NCI-H1436 treated with DMSO at 0.1 percent for 48 hours (cell line): ENCODE results near the gene CC2D2A.
"Not testable (repeated sequence)": the region's sequence is repeated elsewhere in the genome, so short reads cannot be mapped to it uniquely, and the experiment has no call there.

Experiments
- DNase-seq: peaks from one replicate; lab custom pipeline; 2025; lab: John Stamatoyannopoulos, UW

CC2D2A gene

DNA sequence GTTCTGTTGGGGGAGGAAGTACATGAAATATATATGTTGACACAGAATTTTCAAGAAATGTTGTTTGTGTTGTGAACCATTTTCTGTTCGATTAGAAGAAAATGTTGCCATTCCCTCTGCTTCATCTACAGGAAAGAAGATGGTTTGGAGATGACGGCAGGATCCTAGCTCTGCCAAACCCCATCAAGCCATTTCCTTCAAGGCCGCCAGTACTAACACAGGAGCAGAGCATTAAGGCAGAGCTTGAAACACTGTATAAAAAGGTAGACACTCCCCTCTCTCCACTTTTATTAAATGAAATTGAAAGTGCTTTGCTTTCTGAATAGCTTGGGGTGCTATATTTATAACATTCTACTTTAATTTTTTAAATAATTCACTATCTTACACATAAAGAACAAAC lies 46.8 kb downstream of the CC2D2A start:
- no peak for DNase-seq

DNA sequence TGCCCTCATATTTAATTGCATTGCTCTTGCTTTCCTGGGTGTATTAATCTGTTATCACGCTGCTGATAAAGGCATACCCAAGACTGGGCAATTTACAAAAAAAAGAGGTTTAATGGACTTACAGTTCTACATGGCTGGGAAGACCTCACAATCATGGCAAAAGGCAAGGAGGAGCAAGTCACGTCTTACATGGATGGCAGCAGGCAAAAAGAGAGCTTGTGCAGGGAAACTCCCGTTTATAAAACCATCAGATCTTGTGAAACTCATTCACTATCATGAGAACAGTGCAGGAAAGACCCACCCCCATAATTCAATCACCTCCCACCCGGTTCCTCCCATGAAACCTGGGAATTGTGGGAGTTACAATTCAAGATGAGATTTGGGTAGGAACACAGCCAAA lies 48.0 kb downstream of the CC2D2A start:
- DNase-seq, result not testable (repeated sequence)

DNA sequence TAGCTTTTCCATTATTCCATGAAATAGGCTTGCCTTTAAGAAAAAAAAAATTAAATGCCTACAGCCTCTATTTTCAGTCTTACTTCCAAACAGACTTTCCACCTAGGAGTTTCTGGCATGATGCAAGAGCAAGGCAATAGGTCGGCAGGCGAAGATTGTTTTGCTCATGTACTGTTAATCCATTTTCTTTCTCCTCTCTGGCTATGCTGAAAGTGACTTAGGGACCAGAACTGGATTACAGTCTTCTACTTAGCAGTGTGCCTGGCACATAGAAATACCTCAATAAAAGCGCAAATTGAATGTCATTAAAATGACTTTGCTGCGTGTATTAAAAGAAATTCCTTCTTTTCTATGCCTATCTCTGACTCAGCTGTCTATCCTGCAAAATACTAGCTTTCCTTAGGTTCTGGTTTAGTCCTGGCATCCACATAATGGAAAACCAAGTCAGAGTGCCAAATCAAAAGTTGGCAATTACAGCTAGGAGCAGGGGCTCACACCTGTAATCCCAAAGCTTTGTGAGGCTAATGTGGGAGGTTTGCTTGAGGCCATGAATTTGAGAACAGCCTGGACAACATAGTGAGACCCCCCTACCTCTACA lies 51.9 kb downstream of the CC2D2A start:
- DNase-seq, result no peak

DNA sequence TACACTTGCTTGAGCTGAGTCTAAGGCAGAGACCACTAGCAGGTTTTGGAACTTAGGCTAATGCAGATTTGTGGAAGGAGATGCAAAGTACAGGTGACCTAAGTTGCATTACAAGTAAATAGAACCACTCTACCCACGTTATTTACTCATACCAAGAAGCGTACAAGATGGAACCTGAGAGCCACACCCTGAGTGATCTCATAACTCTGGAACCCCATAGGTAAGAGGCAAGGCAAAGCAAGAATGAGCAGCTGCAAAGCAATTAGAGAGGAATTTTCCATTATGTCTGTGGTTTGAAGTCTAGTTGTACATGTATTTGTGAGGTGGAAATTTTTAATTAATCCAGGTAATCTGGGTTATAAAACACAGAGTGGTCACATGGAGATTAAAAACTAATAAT lies 55.4 kb downstream of the CC2D2A start:
- no peak for DNase-seq

DNA sequence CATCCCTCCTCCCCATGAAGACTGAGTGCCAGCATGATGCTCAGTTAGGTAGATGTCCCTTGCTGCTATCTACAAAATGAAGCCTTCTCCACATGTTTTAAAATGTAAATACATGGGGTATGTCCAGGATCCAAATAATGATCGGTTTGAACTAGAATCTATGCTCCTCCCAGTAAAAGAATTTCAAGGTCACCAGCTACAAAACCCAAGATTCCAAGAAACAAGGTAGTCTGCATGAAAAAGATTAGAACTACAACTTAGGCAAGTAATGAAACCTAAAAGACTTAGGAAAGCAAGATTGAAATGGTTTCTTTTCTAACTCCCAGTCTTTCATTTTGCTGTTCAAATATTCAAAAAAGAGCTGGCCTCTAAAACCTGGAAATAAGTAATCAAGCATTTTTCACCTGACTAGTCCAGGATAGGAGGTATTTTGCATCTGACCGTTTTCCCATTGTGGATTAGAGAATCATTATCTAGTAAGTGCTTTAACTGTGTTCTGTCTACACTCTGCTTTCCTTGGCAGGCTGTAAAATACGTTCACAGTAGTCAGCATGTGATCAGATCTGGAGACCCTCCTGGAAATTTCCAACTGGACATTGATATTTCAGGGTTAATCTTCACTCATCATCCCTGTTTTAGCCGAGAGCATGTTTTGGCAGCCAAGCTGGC lies 57.4 kb downstream of the CC2D2A start:
- DNase-seq, result no peak

DNA sequence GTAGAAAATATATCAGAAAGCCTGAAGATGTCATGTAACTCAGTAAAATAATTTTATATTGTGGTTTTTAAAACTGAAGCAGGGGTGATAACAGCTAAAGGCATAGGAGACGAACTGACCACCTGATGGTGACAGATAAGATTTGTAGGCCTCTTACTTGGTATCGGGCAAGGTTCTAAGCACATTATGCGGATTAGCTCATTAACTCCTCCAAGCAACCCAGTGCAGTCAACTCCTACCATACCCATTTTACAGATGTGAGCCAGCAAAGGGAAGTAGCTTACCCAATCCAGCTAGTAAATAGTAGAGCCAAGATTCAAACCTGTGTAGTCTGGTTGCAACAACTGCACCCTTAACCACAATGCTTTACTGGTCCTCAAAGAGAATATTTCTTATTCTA lies 62.1 kb downstream of the CC2D2A start:
- DNase-seq, result no peak

DNA sequence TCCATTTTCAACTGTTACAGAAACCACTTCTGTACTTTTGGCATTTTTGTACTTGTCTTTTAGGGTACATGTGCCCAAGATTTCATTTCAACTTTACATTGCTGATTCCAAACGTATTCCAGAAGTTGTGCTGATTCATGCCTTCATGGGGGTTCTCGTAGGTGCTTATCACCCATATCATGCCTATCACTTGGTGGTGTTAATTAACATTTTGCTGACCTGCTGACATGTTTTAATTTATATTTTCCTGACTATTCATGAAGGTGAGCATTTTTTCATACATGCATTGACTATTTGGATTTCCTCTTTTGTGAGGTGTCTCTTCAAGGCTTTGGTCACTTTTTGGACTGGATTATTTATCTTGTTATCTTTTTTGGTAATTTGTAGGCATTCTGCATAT lies 64.1 kb downstream of the CC2D2A start:
- DNase-seq, result no peak

DNA sequence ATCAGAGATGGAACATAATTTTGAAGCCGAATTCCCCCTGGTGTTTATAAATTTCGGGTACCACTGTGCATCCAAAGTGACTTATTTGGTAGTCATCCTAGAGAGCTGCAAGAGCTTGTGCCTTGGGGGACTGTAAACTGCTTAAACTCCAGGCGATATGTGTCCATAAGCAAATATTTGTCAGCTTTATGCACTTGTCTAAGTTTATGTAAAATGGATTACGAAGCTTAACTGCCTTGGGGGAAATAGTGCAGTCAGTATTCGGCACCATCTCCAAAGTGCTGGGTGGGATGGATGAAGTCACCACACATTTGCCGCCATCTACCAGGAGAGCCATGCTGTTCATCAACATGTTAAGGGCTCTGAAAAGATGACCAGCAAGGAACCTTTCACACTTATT lies 65.9 kb downstream of the CC2D2A start:
- no peak for DNase-seq

DNA sequence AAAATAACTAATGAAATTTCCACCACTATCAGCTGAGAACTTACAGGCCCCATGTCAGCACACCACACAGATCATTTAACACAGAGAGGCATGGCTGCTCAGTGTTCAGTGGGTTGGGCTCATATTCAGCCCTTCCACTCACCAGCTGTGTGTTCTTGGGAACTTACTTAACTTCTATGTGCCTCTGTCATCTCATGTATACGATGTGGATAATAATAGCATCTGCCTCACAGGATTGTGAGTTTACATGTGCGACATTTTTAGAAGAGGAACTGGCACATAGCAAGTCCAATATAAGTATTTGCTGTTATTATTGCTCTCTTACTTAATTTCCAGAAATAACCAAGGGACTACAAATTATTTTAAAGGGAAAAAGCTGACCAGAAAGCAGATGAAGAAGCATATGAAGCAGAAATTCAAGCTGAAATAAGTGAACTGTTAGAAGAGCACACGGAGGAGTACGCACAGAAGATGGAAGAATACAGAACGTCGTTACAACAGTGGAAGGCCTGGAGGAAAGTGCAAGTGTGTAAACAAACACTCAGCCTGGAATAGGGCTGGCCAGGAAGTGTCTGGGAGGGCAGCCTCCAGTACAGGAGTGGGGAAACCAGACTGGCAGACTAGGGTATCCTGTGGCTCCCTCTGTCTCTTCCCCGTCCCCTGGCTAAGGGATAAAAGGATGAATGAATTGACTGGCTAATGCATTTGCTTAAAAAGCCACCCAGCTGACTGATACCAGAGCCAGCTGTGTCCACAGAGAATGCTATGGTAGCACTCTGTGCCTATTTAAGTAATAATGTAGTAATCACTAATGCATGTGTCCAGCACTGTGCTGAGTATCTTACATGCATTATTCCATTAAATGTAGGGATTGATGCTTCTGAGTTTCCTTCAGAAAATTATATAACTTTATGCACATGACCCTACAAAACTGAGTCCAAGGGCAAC lies 67.1 kb downstream of the CC2D2A start:
- no peak for DNase-seq

DNA sequence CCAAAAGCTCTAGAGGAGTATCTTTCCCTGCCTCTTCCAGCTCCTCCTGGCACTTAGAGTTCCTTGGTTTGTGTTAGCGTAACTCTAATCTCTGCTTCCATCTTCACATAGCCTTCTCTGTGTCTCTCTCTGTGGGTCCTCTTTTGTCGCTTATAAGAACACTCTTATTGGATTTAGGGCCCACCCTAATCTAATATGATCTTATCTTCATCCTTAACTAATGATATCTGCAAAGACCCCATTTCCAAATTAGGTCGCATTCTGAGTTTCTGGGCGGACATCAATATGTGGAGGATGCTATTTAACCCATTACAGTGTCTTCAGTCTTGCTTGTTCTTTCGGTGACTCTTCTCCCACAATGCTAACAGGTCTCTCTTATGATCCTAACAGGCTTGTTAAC lies 72.3 kb downstream of the CC2D2A start:
- no peak for DNase-seq

DNA sequence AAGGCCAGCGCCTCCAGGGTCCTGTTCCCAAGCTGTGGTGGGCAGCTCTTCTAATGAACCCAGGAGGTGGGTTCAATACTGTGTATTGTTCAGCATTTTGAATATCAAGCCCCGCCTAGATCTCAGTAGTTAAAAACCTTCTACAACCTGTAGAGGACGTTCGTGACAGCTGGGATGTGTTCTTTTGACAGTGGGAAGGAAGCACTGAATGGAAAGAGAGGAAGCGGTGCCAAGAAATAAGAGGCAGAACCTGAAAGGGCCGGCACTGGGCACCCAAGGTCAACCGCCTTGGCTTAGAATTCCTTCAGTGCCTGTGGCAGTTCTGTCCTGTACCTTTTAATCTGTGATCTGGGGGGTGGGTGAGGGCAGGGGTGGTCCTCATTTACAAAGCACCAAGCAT lies 73.1 kb downstream of the CC2D2A start:
- no peak for DNase-seq

DNA sequence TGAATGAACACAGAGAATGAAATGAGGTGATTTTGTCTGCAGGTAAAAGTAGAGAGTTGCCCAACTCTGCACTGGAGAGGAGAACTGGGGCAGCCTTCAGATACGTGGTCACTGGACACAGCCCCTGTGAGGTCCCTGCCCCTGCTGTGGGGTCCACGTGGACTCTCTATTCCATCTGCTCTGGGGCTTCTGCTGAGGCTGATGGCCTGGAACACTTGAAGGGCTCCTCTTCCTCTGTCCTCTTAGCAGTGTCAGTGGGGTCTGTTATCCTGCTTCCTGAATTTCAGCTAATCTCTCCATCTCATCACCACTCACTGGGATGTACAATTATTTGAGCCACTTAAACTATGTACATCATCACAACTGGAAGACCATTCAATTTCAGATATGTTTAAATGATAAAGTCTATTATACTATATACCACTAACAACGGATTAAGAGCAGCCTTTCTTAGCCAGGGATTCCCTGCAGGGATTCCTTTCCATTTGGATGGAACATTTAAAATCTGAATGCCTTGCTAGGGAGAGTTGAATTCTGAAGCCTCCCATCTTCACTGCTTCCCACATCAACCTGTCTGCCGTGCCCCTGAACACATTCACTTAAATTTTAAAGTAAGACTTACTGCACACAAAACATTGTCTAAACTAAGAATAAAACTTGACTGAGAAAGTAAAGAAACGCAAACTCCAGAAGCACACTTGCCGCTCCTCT lies 74.0 kb downstream of the CC2D2A start:
- DNase-seq, result no peak

DNA sequence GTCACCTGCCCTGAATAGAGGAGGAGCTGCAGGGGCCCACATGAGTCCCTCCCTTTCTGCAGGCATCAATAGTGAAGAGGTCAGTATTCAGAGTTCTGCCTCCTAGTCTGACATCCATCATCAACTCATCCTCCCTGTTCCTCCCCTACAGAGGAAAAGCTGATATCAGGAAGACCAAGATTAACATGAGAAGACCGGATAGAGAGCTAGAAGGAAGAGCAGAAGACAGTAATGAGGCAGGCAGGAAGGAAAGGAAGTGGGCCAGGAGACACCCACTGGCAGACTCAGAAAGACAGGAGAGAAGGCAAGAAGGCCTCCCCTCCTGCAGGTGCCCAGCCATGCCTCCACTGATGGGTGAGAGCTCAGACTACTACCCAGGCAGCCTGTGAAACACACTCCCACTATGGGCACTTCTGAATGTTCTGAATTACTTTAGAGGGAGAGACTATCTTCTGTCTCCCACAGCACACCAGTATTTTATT lies 74.6 kb downstream of the CC2D2A start:
- DNase-seq, result no peak

DNA sequence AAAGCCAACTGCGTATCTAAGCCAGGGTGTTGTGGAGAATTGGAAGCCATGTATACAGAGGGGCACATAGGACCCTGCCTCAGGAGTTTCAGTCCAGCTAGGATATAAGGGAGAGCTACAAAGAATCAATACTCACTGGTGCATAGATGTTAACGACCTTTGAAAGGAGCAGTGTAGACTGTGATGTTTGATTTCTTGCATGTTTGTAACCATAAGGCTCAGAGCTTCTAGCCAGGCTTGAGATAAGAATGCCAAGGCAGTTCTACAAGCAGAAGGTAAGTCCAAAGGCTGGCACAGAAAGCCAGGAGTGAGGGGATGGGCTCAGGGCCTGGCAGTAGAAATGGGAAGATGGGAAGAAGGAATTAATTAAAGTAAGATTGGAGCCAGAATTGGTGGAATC lies 75.7 kb downstream of the CC2D2A start:
- DNase-seq, result no peak

DNA sequence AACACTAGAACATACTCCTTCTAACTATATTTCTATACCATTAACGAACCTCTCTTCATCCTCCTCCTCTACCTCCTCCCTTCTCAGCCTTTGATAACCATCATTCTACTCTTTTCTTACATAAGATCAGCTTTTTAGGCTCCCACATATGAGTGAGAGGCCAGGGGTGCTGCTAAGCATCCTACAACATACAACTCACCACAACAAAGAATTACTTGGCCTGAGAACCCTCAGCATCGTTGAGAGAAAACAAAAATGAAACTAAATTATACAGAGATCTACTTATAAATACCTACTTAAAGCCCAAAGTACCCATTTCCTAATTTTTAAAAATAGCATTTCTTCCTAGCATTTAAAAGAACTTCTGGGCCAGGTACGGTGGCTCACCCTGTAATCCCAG lies 77.7 kb downstream of the CC2D2A start:
- no peak for DNase-seq

DNA sequence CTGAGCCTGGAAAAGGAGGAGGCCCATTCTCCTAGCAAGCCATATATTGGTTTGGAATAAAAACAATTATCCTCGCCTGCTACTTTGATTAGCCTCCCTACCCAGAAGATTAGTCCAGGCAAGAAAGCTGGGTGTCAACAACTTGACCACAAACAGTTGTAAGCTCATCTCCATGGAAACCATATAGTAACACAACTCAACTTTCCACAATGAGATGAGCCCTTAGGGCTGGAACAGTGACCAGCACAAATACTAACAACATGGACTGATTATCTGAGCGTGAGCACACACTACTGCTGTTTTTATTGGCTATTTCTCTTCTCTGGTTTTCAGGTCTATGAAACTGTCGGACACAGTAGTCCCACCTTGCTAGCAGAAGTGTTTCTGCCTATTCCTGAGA lies 80.8 kb downstream of the CC2D2A start:
- DNase-seq, result no peak

DNA sequence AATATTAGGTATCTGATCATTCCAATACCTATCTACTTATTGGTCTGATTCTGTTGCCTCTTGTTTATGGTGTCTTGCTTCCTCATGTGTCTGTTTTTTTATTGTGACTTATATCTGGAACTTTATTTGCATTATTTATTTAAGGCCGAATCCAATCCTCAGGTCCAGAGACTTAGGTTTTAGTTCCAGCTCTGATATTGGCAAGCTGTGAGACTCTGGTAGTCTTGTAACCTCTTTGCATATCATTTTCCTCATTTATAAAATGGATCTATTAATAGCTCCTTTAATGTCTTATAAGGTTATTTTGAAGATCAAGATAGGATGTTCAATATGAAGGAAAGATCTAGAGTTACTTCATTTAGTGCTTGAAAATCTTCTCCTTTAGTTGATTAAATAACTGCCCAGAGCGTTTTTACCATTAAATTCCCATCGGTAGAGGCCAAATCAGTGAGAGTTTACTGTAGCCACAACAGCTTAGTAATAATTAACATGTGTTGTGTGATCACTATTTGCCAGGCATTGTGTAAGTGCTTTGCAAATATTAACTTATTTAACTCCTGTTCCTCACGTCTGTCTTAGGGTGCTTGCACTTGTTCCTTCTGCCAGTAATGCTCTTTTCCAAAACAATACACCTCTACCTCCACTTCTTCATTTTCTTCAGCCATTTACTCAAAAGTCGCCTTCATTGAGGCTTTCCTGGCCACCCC lies 82.2 kb downstream of the CC2D2A start:
- DNase-seq, result no peak

DNA sequence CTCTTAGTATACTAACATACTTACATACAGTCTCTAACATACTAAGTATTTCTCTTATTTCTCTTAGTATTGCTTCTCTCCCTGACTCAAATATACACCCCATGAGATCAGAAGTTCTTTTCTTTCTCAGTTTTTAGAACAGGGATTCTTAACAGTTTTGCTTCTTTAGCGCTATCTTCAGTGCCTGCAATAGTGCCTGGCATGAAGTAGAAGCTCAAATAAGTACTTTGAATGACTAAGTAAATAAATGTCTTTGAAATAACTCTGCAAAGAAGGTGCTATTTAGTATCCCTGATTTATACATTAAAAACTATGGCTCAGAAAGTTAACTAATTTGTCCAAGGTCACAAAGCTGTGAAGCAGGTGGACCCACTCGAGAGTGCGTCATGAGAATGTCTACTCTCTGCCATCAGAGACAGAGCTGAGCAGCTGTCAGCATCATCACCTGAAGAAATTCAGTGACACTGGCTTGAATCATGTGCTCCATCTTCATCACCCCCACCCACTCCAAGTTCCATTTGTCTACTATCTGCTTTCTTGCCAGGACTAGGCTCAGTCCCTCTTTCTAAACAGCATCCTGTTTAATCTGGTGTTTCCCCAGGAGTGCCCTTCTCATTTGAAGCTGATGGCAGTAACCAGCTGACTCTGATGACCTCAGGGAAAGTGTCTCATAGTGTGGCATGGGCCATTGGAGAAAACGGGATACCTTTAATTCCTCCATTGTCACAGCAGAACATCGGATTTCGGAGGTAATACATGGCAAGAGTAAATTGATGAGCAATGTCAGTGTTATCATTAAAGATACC lies 83.1 kb downstream of the CC2D2A start:
- no peak for DNase-seq

DNA sequence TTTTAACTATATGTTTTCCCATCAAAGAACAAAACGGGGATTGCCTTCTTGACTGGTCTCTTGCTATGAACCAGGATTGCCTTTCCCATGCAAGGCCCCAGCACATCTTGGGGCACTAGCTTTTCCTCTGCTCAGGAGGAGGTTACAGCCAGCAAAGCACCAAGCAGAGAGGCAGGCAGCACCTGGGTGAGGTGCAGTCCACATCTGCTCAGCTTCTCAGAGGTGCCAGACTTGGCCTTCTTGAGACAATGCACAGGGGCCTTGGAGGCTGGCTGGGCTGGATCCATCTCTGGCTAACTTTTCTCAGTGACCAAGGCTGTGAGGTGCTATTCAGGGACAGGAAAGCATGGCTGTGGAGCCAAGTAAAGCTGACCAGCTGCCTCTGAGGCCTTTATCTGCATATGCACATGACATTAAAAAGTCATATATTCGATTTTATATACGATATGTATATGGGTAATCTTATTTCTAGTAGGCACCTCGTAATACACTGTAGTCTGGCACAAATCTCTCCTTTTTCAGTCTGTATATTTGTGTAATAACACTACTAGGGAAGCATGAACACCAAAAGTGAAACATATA lies 86.9 kb downstream of the CC2D2A start:
- no peak for DNase-seq

DNA sequence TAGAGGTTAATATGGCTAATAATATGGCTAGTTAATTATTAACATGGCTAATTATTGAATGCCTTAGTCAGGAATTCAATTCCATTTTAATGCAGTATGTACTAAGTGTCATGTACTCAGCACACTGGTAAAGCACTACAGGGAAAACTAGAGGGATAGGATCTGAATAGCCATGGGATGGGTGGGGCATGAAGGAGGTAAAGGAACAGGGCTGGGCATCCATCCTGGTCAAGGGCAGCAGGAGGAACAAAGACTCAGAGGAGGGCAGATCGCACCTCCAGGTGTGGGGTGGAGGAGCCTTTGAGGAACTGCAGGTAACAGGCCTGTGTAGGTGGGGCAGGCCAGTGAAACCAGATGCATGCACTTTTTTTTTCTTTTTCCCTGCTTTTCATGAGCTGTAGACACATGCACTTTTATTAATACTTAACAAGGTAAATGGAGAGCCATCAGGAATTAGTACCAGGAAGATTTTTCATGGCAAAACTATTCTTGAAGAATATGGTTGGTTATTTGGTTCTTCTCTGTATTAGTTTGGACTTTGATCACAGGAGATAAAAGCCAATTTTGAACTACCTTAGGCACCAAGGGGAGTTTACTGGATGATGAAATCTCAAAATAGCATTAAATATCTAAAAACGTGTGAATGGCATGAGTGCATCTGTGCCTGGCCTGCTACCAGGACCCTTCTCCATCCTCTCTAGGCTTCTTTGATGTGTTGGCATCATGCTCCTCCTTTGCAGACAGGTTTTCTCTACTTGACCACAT lies 88.3 kb downstream of the CC2D2A start:
- DNase-seq, result no peak
